Activated gamma-delta T cell treated with anti-CD3 and anti-CD28 coated beads, Interleukin-2, amount 50 U/mL, for 16 hours (primary cell): Measurements from ENCODE around the gene BCAR1.

Experiments
- DNase-seq: peaks from one replicate; pipeline ENCODE4 v3.0.0-alpha.2; 2020; ENCODE audit warnings: low read depth

The BCAR1 gene

DNA sequence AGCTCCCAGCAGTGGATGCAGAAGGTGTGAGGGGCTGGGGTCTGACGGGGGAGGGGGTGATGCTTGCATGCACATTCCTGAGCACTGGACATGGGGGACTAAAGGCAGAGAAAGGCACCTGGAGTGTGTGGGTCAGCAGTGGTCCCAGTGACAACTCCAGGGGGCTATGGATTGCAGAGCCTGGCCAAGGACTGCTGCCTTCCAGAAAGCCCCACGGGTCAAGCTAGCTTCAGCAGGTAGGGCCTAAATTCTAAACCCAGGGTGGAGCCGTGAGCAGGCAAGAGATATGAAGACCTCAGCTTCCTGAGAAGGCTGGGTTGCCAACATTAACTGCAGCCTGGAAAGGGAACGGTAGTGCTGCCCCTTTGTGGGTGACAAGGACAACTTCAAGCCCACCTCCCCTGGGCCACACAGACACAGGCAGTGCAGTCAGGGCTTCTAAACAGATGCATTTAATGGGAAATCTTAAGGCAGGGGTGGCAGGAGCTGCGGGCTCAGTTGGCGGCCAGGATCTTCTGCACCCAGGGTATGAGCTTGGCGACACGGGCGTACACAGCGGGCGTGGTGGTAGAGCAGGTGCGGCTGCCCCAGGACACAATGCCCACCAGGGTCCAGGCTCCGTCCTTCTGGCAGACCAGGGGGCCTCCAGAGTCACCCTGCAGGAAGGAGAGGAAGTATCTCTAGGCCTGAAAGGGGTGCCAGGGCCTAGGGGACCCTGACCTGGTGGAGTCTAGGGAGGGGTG lies 47.6 kb downstream of the BCAR1 start:
- DNase-seq: no peak

DNA sequence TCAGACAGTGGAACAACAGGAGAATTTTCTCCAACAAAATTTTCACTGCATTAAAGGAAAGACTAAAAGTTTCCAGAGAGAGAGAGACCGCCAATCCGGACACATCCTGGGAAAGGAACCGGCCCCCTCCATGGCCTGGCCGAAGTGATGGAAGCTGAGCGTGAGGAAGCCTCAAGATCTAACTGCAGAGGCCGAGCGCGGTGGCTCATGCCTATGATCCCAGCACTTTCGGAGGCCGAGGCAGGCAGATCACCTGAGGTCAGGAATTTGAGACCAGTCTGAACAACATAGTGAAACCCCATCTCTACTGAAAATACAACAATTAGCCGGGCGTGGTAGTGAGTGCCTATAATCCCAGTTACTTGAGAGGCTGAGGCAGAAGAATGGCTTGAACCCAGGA lies 48.3 kb downstream of the BCAR1 start:
- DNase-seq: no peak

DNA sequence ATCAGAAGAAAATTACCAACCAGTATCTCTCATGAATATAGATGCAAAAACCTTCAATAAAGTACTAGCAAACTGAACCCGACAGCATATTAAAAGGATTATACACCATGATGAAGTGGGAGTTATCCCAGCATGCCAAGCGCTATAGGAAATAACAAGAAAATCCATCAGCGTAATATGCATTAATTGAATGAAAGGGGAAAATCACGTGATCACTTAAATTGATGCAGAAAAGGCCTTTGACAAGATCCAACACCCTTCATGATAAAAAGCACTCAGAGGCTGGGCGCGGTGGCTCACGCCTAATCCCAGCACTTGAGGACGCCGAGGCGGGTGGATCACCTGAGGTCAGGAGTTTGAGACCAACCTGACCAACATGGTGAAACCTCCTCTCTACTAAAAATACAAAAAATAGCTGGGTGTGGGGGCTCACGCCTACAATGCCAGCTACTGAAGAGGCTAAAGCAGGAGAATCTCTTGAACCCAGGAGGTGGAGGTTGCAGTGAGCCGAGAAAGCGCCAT lies 49.3 kb downstream of the BCAR1 start:
- no peak for DNase-seq

DNA sequence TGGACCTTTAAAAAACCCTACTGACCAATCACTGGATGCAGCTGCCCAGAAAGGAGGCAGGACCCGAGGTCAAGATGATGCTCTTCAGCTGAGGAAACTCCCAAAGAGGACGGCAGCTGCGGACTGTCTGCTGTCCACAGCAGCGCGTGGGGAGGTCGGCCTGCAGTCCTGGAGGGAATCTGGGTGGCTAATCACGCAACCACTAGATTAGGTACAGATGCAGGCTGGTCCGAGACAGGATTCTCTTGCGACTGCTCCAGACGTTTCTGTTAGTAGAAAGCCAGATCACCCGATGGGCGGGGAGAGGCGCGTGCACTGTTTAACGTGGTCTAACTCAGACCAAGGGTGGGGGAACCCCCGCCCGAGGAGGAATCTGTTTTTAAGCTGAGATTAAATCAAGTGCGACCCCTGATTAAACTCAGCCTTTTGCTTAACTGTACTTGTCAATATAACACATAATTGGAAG lies 53.3 kb downstream of the BCAR1 start:
- no peak for DNase-seq

DNA sequence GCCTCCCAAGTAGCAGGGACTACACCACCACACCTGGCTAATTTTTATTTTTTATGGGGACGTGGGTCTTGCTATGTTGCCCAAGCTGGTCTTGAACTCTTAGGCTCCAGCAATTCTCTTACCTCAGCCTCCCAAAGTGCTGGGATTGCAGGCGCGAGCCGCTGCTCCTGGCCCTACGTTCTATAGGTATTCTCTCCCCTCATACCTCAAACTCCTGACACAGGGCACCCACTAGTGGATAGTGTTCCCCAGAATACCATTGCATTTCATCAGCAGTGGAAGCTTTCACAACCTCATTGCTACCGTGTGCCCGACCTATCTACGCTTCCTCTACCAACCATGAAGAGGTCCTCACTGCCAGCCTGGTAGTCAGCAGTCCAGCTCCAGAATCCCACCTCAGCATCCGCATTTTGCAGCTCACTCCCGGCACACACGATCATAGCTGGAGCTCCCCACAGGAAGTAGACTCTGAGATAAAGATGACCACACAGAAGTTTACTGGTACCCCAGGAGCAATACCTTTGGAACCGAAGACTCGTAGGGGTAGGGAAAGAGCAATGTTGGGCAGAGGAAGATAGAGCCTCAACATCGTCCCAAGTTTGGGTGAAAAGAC lies 53.8 kb downstream of the BCAR1 start:
- no peak for DNase-seq

DNA sequence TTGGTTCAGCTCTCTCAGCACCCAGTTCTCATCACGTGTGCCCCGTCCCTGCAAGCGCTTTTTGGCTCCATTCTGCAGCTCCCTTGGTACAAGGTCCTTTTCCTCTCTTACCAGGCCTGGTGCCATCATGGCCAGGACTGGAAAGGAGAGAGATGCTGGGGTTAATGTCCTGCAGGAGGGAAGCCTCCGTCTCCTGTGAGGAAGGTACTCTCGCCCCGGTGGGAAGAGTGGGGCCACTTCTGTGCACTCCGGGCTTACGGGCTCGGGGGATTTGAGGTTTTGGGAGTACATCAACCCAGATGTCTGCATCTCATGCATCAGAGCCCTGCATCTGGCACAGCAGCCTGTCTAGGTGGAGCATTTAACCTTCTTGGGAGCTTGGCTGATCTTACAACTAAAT lies 54.6 kb downstream of the BCAR1 start:
- no peak for DNase-seq

DNA sequence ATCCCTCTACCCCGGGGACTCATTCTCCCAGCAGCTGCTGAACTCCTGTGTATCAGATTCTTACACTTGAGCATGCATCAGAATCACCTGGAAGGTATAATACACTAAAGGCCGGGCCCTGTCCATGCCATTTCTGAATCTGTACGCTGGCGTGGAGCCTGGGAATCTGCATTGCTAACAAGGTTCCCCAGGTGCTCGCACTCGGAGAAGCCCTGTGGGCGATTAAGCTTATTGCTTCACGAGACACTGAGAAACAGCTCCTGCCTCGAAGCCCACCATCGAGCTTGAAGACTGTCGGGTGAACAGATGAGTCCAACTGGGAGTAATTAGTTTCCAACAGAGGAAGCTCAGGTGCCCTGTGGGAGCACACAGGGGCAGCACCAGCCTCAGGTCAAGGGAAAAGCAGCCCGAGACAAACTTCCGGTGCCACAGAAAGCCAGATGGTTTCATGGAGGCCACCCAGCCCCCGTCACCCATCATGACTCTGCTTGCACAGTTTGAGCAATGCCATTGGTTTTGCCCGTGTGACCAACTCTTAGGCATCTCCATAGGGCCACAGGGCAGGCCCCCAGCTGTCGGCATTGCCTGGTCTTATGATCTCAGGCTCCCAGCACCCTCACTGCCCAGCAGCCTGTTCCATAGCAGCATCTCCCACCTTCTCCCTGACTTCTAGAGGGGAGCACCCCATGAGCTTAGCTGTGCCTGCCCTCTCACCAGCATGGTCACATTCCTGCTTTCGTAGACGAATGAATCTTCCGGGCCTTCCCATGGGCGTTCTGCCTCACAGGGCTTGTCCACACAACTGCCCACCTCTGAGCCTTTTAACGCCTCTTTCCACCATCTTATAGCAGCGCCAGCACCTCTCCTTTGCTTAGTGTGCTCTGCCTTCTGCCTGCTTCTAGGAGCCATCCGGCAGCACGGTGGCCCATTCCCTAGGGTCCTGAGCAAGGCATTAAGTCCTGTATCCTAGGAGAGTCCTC lies 55.3 kb downstream of the BCAR1 start:
- no peak for DNase-seq

DNA sequence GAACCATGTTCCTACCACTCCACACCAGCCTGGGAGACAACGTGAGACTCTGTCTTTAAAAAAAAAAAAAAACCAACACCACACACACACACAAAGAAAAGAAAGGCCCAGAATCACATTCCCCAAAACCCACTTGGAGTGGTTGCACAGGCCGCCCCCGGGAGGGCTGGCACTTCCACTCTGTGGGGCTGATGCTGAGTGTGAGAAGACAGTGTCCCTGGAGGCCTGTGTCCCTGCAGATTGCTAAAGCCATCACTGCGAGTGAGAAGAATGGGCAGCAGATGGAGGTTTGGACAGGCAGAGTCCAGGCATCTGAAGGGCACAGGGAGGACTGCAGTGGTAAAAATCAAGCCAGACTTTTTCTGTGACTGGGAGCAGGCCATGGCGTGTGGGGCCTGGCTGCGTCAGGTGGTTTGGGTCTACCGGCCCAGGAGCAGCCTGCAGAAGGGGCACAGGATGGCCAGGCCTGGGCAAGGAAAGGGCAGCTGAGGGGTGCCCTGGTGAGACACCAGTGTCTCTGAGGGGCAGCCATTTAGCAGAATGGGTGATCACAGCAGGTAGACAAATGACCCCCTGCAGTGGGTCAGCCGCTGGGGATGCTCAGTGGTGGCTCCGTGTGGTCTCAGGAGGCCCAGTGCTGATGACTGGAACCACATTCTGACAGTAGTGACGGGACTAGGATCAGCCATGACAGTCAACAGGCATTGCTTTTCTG lies 57.5 kb downstream of the BCAR1 start:
- DNase-seq: no peak

DNA sequence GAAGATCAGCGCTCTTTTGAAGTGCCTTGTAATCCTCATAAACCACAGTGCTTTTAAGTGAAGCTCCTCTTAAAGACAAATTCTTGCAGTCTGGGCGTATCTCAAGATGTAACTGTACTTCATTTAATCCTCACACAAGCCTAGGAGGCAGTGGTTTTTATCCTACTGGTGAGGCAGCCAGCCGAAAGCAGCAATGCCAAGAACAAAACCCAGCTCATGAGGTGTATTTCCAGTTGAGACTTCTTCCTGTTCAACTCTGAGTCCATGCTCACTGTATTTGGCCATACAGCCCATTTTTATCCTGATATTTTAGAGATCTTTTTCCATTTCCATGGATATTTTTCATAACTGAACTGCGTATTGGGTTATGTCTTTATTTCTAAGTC lies 58.2 kb downstream of the BCAR1 start:
- DNase-seq: no peak

DNA sequence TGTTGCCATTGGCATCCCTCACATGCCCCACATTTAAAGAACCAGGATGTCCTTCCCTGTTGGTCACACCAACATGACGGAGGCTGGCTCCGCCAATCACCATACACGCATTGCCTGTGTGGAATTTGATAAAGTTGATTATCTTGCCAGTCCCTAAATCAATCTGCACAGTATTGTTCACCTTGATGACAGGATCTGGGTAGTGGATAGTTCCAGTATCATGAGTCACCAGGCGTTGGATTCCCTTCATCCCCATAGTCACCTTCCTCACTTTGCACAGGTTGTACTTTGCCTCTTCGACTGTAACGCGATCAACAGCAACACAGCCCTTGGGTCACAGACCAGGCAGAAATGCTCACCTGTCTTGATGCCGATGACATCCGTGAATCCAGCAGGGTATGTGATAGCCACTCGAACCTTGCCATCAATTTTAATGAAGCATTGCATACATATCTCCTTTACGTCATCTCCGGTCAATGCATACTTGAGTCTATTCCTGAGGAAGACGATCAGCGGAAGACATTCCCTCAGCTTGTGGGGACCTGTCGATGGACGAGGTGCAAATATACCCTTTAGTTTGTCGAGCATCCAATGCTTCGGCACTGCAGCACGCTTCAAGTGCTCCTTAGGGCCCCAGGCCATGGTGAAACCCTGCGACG lies 58.7 kb downstream of the BCAR1 start:
- DNase-seq: no peak

DNA sequence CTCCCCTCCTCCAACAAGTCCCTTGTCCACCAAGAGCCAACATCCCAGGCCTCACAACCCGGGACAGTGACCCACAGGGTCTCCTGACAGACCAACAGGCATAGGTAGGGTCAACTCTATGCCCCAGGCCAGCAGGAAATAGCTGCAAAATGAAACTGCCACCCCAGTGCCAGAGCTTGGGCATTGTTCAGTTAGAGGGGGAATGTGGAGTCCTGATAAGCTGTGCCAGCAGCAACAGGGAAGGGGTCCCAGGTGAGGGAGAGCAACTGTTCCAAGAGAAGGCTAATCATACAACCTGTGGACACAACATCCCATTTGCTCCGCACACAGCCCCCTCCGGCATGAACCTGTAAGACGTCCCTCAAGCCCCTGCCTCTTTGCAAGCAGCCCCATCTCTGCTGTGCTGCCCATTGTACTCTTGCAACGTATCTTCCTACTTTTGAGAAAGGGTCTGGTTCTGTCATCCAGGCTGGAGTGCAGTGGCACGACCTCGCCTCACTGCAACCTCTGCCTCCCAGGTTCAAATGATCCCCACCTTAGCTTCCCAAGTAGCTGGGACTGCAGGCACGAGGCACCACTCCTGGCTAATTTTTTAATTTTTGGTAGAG lies 61.7 kb downstream of the BCAR1 start:
- no peak for DNase-seq

DNA sequence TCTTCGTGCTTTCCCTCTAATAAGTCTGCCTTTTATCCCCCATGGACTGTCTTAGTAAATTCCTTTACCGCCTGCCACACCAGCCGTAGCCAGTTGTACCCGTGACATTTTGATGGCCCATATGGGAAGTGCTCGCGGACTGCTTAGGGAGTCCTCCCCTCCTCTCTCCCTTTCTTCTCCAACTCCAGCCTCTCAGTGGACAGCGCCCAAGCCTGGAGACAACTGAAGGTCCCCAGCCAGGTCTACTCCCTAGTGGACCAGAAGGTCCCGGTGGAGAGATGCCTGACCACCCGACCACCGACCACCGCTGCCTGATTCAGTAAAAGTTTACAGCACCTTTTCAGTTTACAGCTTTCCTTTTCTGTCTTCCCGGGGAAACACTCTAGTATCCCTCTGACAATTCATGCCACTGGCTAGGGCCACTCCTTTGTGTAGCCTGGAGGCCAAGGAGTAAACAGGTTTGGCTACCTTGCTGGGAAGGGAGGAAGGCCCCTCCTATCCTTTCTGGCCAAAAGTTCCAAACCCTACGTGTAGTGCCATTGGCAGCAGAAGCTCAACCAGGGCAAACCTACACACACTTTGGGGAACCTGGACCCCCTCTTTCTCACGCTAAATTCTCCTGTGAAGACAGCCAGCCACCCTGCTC lies 62.5 kb downstream of the BCAR1 start:
- no peak for DNase-seq

DNA sequence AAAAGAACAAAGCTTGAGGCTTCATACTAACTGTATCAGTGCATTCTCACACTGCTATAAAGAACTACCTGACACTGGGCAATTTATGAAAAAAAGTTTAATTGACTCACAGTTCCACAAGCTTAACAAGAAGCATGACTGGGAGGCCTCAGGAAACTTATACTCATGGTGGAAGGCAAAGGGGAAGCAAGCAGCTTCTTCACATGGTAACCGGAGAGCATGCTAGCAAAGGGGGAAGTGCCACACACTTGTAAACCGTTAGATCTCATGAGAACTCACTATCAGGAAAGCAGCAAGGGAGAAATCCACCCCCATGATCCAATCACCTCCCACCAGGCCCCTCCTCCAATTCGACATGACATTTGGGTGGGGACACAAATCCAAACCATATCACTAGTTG lies 69.8 kb downstream of the BCAR1 start:
- DNase-seq: no peak

DNA sequence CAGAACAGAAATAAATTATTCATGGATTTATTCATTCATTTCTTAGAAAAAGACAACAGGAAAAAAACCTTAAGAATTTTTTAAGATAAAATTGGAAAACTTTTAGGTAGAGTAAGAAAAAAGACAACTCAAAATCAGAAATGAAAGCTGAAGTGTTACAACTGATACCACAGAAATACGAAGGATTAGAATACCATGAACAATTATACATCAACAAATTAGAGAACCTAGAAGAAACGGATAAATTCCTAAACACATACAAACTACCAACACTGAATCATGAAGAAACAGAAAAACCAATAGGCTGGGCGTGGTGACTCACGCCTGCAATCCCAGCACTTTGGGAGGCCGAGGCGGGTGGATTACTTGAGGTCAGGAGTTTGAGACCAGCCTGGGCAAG lies 72.2 kb downstream of the BCAR1 start:
- no peak for DNase-seq
